GM12875 (cell line): ENCODE data around the gene SLC35F3.

Experiments used
- H3K4me3 ChIP-seq: one replicate; pipeline ENCODE4 v1.5.1; 2011; ENCODE audit warnings: low read depth, low read length, control low read depth
- CTCF ChIP-seq: IDR thresholded peaks from 2 replicates; pipeline ENCODE4 v1.5.1; 2011; ENCODE audit warnings: low read depth, mild to moderate bottlenecking, control low read depth, inconsistent platforms, low read length, moderate library complexity, borderline replicate concordance; ENCODE audit not compliant: insufficient read depth

The SLC35F3 gene

DNA sequence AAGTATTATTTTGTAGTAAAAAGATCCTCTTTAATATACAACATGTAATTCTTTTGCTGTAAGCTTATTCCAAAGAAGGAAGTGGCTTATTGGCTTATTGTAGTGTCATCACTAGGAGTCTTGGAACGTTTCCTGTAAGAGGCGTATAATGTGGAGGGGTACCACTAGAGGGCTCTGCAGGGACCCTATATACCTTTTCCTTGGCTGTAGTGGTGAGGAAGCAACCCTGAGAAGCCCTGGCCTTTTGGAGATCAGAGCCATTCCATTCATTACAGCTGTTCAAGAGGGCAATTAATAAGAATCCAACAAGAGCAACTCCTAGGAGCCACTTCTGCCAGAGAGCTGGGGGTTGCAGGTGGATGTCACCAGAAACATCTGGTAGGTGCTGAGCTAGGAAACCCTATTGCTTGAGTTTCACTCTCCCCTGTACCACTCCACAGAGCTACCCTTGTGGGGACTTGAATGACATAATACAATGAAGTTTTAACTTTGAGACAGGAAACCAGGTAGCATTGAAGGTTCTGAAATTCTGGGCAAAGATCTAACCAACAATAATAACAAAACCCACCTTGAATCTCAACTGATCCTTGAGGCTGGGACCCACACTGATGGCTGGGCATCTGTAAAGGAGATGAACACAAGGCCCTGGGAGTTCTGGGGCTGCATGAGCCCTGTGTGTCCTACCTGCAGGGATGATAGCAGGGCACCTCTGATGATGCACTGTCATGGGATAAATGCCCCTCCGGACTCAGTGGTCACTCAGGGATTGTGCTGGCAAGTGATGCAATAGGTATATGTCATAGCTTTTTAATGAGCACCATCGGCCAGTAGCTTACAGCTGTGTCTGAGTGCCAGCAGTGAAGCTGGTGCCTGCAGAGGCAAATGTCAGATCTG, 308.5 kb downstream of the SLC35F3 start:
- no peak overlapping the region for H3K4me3 ChIP-seq
- TF ChIP-seq CTCF, result peak; percentile 47; the same call in 1 of the 2 replicates

- TF ChIP-seq CTCF, result no peak
Measured at GRCh38 chr1:234213658-234214128, 309.2 kb downstream of the SLC35F3 start.

GRCh38 chr1:234214129-234214910, 309.8 kb downstream of the SLC35F3 start:
- TF ChIP-seq CTCF, result no peak
- H3K4me3 ChIP-seq, result peak overlapping the region; percentile 18

More at GRCh38 chr1:234213658-234214128, 309.2 kb downstream of the SLC35F3 start:
- H3K4me3 ChIP-seq, result no peak overlapping the region

- H3K4me3 ChIP-seq, result no peak overlapping the region
- TF ChIP-seq CTCF, result no peak
Measured at GRCh38 chr1:234214911-234215892, 310.7 kb downstream of the SLC35F3 start.

DNA sequence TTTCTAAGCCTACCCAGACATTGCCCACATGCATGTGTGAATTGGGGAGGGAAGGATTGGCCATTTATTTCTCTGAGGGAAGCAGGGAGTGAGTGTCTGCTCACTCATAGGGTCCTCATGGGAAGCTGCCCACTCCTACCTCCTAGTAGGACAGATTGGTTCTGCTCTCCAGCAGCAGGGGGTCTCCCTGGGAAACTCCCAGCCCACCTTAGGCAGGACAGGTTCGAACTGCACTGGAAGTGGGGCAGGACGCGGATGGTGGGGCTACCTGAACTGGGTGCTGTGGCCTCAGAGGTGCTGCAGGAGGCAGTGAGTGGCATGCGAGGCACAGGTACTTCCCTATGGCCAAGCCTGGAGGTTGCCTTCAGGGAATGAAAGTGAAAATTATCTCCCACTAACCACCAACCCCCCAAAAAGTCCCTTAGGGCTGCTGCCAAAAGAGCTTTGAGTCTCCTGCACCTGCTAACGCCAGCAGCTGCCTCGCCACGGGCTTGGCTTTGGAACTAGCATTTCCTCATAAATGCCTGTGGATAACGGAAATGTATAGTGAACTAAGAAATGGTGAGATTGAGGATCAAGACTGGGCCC, 311.7 kb downstream of the SLC35F3 start:
- TF ChIP-seq CTCF, result no peak
- H3K4me3 ChIP-seq, result no peak overlapping the region

- H3K4me3 ChIP-seq, result no peak overlapping the region
- TF ChIP-seq CTCF, result no peak
Measured at GRCh38 chr1:234217316-234217840, 312.9 kb downstream of the SLC35F3 start.
